ENCODE results near the gene TJP1.

The TJP1 gene

GRCh38 chr15:29795610-29796009, 26.7 kb downstream of the TJP1 start:
- no peak for DNase-seq (ENCODE audit: extremely low read depth, low read depth)
- no peak for TF ChIP-seq CTCF (IDR thresholded peaks at IDR 0.05; ENCODE audit: low read depth, low read length)

- no peak for TF ChIP-seq CTCF (IDR thresholded peaks at IDR 0.05; ENCODE audit: low read depth, low read length)
- no peak for DNase-seq (ENCODE audit: extremely low read depth, low read depth)
Measured at GRCh38 chr15:29792426-29793159, 29.7 kb downstream of the TJP1 start.

- TF ChIP-seq CTCF (IDR thresholded peaks at IDR 0.05; ENCODE audit: low read depth, low read length): no peak
- no peak for DNase-seq (ENCODE audit: extremely low read depth, low read depth)
Measured at GRCh38 chr15:29790607-29791006, 31.7 kb downstream of the TJP1 start.

- no peak for DNase-seq (ENCODE audit: extremely low read depth, low read depth)
- TF ChIP-seq CTCF (IDR thresholded peaks at IDR 0.05; ENCODE audit: low read depth, low read length): no peak
Measured at GRCh38 chr15:29789871-29790270, 32.4 kb downstream of the TJP1 start.

- no peak for DNase-seq (ENCODE audit: extremely low read depth, low read depth)
- TF ChIP-seq CTCF (IDR thresholded peaks at IDR 0.05; ENCODE audit: low read depth, low read length): no peak
Measured at GRCh38 chr15:29788433-29789034, 33.7 kb downstream of the TJP1 start.

GRCh38 chr15:29787767-29788166, 34.5 kb downstream of the TJP1 start:
- no peak for DNase-seq (ENCODE audit: extremely low read depth, low read depth)
- TF ChIP-seq CTCF (IDR thresholded peaks at IDR 0.05; ENCODE audit: low read depth, low read length): no peak

DNA sequence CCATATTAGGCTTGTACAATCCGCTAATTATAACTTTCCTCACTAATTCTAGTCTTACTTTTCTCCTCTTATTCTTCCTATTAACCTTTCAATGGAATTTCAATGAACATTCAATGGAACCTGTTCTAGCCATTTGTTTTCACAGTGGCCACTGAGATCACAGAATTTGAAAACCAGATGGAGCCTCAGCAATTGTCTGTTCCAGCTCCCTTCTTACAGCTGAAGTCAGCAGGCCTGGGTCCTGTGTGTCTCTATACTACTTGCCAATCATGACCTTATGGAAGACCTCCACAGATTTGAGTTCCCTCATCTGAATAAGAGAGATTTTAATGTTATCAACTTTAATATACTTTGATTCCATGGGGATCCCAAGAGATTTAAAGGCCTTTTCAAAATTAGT, 36.6 kb downstream of the TJP1 start:
- no peak for DNase-seq (ENCODE audit: extremely low read depth, low read depth)
- no peak for TF ChIP-seq CTCF (IDR thresholded peaks at IDR 0.05; ENCODE audit: low read depth, low read length)
